Upper lobe of right lung (tissue), 1 donor: ENCODE results near the gene GTF2I. TPM values are rescaled to one million over a fixed set of nuclear protein-coding genes. Genes with fewer than 3 reads are reported as not detected.
"Not testable (repeated sequence)": the region's sequence is repeated elsewhere in the genome, so short reads cannot be mapped to it uniquely, and the experiment has no call there.

ENCODE experiments used
- ATAC-seq: fragments of 200-7000 bp; cut with Tn5 transposase; one replicate; pipeline ENCODE4 v1.9.1; 2020; ENCODE audit warnings: mild to moderate bottlenecking, moderate library complexity
- DNase-seq: peaks from one replicate; pipeline ENCODE4 v3.0.0-alpha.2; 2020
- H3K27ac ChIP-seq: fragments of 200-600 bp; one replicate; pipeline ENCODE4 v1.8.0; 2022
- H3K27me3 ChIP-seq: fragments of 200-600 bp; one replicate; pipeline ENCODE4 v1.8.0; 2022; ENCODE audit warnings: mild to moderate bottlenecking
- H3K36me3 ChIP-seq: fragments of 200-600 bp; one replicate; pipeline ENCODE4 v1.8.0; 2022
- H3K4me1 ChIP-seq: fragments of 200-600 bp; one replicate; pipeline ENCODE4 v1.8.0; 2022
- H3K4me3 ChIP-seq: fragments of 200-600 bp; one replicate; pipeline ENCODE4 v1.8.0; 2022; ENCODE audit warnings: mild to moderate bottlenecking
- H3K9me3 ChIP-seq: fragments of 200-600 bp; one replicate; pipeline ENCODE4 v1.8.0; 2022
- intact Hi-C: fragments of 100-400 bp; cut with DNase I; formaldehyde crosslinking; loops from one replicate; pipeline ENCODE4 v1.11.0; 2022
- total RNA-seq: library from RNA; stranded (reverse); fragmentation: NEBNext Ultra II Directional; extraction: Animal tissue kit (Norgen Biotek cat#: 25700); gene quantifications from one replicate; pipeline ENCODE4 v1.2.1, GENCODE V29; 2021
- donor health status: DM: no; HTN: yes; CAD: no; lungs with severe emphysema.

GTF2I gene
- total RNA-seq, 1 donor from 2014 or later: 221 TPM

GRCh38 chr7:74756673-74757072 lies 99.2 kb downstream of the GTF2I start:
- intact Hi-C loops, H3K9me3 ChIP-seq, H3K4me3 ChIP-seq: not testable (repeated sequence)

GRCh38 chr7:74758268-74758667 lies 100.8 kb downstream of the GTF2I start:
- H3K27me3 ChIP-seq, H3K4me3 ChIP-seq, H3K4me1 ChIP-seq, ATAC-seq, intact Hi-C loops, H3K9me3 ChIP-seq, DNase-seq, H3K36me3 ChIP-seq, H3K27ac ChIP-seq: not testable (repeated sequence)

More at GRCh38 chr7:74756673-74757072, 99.2 kb downstream of the GTF2I start:
- not testable (repeated sequence) for H3K27me3 ChIP-seq, H3K27ac ChIP-seq, H3K36me3 ChIP-seq, ATAC-seq, H3K4me1 ChIP-seq, DNase-seq

- H3K36me3 ChIP-seq, DNase-seq, H3K27ac ChIP-seq, H3K9me3 ChIP-seq, H3K4me1 ChIP-seq, H3K27me3 ChIP-seq, H3K4me3 ChIP-seq, ATAC-seq, intact Hi-C loops: not testable (repeated sequence)
Measured at GRCh38 chr7:74758982-74759381, 101.5 kb downstream of the GTF2I start.

- not testable (repeated sequence) for DNase-seq
- peak; percentile 63 for ATAC-seq
Measured at GRCh38 chr7:74765205-74765918, 107.8 kb downstream of the GTF2I start.

GRCh38 chr7:74766509-74766908 lies 109.0 kb downstream of the GTF2I start:
- intact Hi-C loops, H3K27ac ChIP-seq, DNase-seq, H3K4me3 ChIP-seq, H3K36me3 ChIP-seq, H3K27me3 ChIP-seq, H3K4me1 ChIP-seq, H3K9me3 ChIP-seq: not testable (repeated sequence)
- ATAC-seq: peak; percentile 74

More at GRCh38 chr7:74765205-74765918, 107.8 kb downstream of the GTF2I start:
- H3K36me3 ChIP-seq, H3K27ac ChIP-seq, H3K9me3 ChIP-seq, H3K27me3 ChIP-seq, H3K4me1 ChIP-seq, intact Hi-C loops, H3K4me3 ChIP-seq: not testable (repeated sequence)

GRCh38 chr7:74766991-74767390 lies 109.5 kb downstream of the GTF2I start:
- H3K27ac ChIP-seq, H3K4me3 ChIP-seq, intact Hi-C loops, H3K9me3 ChIP-seq, H3K4me1 ChIP-seq, H3K27me3 ChIP-seq, H3K36me3 ChIP-seq, ATAC-seq, DNase-seq: not testable (repeated sequence)

GRCh38 chr7:74770062-74770461 lies 112.5 kb downstream of the GTF2I start:
- intact Hi-C loops, ATAC-seq, H3K36me3 ChIP-seq: not testable (repeated sequence)

GRCh38 chr7:74772093-74772492 lies 114.6 kb downstream of the GTF2I start:
- H3K36me3 ChIP-seq, H3K9me3 ChIP-seq, H3K27me3 ChIP-seq, H3K27ac ChIP-seq, ATAC-seq, H3K4me3 ChIP-seq, intact Hi-C loops, DNase-seq, H3K4me1 ChIP-seq: not testable (repeated sequence)

More at GRCh38 chr7:74770062-74770461, 112.5 kb downstream of the GTF2I start:
- H3K9me3 ChIP-seq, H3K4me3 ChIP-seq, DNase-seq, H3K27me3 ChIP-seq, H3K4me1 ChIP-seq, H3K27ac ChIP-seq: not testable (repeated sequence)

- H3K27ac ChIP-seq, intact Hi-C loops, H3K36me3 ChIP-seq, H3K4me3 ChIP-seq, DNase-seq, H3K9me3 ChIP-seq, H3K4me1 ChIP-seq, H3K27me3 ChIP-seq: not testable (repeated sequence)
- peak; percentile 93 for ATAC-seq
Measured at GRCh38 chr7:74773760-74774750, 116.5 kb downstream of the GTF2I start, which contains the start of gene NCF1. Gene NCF1 (plus strand): TSS chr7:74774011. CDS start chr7:74774032, 21 bp downstream.

GRCh38 chr7:74775111-74775510 lies 117.6 kb downstream of the GTF2I start:
- H3K36me3 ChIP-seq, H3K4me1 ChIP-seq, H3K9me3 ChIP-seq, H3K27me3 ChIP-seq, H3K27ac ChIP-seq, H3K4me3 ChIP-seq, intact Hi-C loops, DNase-seq: not testable (repeated sequence)
- ATAC-seq: peak; percentile 34

- H3K4me3 ChIP-seq, intact Hi-C loops, H3K9me3 ChIP-seq, H3K27me3 ChIP-seq, H3K4me1 ChIP-seq, H3K27ac ChIP-seq, H3K36me3 ChIP-seq, DNase-seq, ATAC-seq: not testable (repeated sequence)
Measured at GRCh38 chr7:74779053-74779452, 121.5 kb downstream of the GTF2I start.

- H3K4me1 ChIP-seq, intact Hi-C loops, H3K36me3 ChIP-seq, H3K27me3 ChIP-seq, DNase-seq, H3K27ac ChIP-seq, H3K9me3 ChIP-seq, H3K4me3 ChIP-seq: not testable (repeated sequence)
- peak; percentile 61 for ATAC-seq
Measured at GRCh38 chr7:74781746-74782145, 124.2 kb downstream of the GTF2I start.

- intact Hi-C loops, ATAC-seq, DNase-seq: not testable (repeated sequence)
Measured at GRCh38 chr7:74783595-74783994, 126.1 kb downstream of the GTF2I start.

More at GRCh38 chr7:74783595-74783994, 126.1 kb downstream of the GTF2I start:
- H3K9me3 ChIP-seq, H3K4me3 ChIP-seq, H3K27ac ChIP-seq, H3K27me3 ChIP-seq, H3K4me1 ChIP-seq, H3K36me3 ChIP-seq: not testable (repeated sequence)
